Fibroblast of upper back skin (primary cell): ENCODE results near the gene HPS5.
"Not testable (repeated sequence)": the region's sequence is repeated elsewhere in the genome, so short reads cannot be mapped to it uniquely, and the experiment has no call there.

Source experiments
- DNase-seq: peaks from one replicate; pipeline ENCODE4 v3.0.0-alpha.2; 2013

HPS5 gene

DNA sequence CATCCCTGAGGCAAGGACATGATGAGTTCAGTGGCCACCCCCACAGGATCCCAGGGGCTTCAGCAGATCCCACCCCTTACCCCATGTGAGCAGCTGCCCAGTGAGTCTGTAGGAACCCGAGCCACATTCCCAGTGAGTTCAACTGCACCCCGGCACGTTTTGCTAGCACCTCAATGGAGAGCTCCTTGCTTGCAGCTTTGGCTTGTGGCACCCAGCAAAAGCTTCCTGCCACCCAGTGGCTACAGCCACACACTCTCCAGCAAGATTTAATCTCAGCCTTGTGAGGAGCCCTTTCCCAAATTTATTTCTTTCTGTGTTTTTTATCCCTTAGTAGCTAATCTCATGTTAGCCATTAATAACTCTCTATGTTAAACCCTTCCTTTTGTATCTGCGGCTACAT is 51.8 kb downstream of the HPS5 start:
- no peak for DNase-seq

DNA sequence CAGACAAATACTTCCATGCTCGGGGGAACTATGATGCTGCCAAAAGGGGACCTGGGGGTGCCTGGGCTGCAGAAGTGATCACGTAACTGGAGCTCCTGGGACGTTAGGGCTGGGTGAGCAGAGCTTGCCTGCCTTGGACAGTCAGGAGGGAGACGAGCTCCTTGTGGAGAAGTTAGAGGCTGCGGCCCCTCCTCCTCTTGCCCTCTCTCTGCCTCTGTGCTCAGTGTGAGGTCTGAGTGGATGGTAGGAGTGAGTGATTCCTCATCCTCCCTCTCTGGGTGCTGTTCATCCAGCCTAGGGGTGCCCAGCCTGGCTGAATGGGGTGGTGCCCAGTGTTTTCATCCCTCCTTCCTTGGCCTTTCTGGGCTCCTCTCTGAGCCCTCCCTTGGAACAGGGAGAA is 52.7 kb downstream of the HPS5 start:
- DNase-seq: not testable (repeated sequence)

DNA sequence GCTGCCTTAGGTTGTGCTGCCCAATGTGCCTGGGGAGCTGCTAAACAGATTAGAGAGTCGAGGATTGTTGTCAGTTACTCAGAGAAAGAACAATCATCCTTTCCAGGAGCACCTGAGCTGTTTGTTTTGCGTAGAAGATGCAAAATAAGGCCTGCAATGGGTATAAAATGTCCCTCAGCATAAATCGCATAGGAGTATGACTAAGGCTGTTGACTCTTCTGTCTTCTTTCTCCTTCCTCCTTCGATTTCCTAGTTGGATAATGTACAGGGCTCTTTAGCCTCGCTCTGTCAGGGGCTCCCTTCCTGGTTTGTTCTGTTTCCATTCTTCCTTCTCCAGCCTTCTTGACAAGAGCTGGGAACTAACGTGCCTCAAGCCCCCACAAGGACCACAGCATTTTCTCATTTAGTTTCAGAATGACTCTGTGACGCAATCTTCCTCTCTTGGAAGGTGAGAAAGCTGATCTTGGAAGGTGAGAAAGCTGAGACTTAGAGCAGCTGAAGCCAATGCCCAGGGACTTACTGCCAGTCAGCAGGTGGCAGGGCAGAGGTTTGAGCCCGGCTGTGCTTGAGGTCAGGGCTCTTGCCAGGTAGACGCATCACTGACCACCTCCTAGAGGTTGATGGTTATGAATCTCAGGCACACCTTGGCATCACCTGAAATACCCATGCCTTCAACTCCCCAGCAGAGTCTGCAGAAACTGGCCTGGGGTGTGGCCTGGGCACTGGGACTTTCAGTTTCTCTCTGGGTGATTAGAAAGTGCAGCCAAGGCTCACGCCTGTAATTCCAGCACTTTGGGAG is 54.4 kb downstream of the HPS5 start:
- not testable (repeated sequence) for DNase-seq

DNA sequence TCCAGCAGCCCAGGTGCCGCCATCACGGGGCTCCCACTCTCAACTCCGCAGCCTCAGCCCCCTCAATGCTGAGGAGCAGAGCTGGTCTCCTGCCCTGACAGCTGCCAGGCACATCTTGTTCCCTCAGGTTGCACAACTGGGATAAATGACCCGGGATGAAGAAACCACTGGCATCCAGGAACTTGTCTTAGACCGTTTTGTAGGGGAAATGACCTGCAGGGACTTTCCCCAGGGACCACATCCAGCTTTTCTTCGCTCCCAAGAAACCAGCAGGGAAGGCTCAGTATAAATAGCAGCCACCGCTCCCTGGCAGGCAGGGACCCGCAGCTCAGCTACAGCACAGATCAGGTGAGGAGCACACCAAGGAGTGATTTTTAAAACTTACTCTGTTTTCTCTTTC is 56.0 kb downstream of the HPS5 start, which contains the start of gene SAA1:
SAA1 (plus strand) TSS at position 316 of the 400 bp plus-strand sequence. CDS start 624 bp downstream, outside the sequence.
- DNase-seq: no peak

DNA sequence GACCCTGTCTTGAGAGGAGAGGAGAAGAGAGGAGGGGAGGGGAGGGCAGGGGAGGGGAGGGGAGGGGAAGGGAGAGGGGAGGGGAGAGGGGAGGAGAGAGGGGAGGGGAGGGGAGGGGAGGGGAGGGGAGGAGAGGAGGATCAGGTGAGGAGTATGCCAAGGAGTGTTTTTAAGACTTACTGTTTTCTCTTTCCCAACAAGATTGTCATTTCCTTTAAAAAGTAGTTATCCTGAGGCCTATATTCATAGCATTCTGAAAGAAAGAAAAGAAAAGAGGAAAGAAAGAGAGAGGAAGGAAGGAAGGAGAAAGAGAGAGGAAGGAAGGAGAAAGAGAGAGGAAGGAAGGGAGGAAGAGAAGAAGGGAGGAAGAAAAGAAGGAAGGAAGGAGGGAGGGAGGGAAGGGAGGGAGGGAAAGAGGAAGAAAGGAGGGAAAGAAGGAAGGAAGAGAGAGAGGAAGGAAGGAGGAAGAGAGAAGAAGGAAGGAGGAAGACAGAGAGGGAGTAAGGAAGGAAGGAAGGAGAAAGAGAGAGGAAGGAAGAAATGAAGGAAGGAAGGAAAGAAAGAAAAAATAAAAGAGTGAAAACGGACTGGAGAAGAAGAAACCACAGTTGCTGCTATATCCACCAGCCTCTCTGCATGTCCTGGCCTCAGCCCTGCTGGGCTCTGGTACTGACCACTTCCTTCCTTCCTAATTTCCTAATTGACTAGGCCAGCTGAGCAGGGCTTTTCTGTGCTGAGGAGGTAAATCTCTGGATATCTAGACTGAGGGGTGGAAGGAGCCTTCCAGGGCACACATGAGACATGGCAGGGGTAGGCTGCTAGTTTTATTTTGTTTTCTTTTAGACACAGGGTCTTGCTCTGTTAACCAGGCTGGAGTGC is 57.0 kb downstream of the HPS5 start:
- DNase-seq: no peak

DNA sequence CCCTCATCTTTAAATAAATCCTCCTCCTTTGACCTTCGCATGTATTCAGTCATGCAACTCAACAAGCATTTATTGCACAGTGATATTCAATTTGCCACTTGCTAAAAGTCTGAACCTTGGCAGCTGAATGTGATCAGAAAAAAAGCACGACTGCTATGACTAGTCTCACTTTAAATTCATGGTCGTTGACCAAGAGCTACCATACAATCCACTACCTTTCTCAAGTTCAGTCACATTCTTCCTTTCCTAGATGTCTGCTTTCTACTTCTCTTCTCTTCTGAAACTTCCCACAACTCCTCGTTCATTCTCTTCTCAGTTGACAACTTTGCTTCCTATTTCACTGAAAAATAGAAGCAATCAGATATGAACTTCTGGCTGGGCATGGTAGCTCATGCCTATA is 57.9 kb downstream of the HPS5 start:
- DNase-seq: no peak

DNA sequence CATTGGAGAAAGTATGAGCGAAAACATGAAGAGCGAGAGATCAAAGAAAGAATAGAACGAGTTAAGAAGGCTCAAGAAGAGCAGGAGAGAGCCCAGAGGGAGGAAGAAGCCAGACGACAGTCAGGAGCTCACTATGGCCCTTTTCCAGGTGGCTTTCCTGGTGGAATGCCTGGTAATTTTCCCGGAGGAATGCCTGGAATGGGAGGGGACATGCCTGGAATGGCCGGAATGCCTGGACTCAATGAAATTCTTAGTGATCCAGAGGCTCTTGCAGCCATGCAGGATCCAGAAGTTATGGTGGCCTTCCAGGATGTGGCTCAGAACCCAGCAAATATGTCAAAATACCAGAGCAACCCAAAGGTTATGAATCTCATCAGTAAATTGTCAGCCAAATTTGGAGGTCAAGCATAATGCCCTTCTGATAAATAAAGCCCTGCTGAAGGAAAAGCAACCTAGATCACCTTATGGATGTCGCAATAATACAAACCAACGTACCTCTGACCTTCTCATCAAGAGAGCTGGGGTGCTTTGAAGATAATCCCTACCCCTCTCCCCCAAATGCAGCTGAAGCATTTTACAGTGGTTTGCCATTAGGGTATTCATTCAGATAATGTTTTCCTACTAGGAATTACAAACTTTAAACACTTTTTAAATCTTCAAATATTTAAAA is 59.1 kb downstream of the HPS5 start:
- peak; percentile 37 for DNase-seq

DNA sequence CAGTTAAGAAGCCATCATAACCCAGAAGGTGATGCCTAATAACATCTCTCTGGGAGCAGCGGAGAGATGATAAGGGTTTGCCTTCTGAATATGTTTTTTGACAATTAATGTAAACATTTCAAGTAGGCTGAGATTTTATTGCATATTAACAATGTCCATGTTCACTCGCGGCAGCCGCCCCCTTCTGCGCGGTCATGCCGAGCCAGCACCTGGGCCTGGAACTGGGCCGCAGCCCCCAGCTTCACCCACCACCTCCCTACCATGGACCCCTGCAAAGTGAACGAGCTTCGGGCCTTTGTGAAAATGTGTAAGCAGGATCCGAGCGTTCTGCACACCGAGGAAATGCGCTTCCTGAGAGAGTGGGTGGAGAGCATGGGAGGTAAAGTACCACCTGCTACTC is 60.2 kb downstream of the HPS5 start:
- no peak for DNase-seq

DNA sequence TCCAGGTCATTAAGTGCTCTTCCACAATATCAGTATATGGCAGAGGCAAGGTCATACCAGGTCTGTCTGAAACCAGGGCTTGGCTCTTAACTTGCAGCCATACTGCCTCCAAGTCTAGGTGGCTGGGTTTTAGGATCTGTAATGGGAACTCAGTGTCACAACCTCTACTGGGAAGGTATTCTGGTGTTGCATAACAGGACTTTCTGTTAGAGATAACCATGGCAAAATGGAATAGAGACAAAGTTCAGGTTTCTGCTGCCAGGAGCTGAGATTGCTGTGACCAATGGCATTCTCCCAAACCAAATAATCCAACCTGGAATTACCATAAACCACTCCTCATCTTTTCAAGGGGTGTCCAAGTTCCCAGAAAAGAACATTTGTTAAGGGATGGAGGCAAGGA is 62.7 kb downstream of the HPS5 start:
- DNase-seq: no peak

DNA sequence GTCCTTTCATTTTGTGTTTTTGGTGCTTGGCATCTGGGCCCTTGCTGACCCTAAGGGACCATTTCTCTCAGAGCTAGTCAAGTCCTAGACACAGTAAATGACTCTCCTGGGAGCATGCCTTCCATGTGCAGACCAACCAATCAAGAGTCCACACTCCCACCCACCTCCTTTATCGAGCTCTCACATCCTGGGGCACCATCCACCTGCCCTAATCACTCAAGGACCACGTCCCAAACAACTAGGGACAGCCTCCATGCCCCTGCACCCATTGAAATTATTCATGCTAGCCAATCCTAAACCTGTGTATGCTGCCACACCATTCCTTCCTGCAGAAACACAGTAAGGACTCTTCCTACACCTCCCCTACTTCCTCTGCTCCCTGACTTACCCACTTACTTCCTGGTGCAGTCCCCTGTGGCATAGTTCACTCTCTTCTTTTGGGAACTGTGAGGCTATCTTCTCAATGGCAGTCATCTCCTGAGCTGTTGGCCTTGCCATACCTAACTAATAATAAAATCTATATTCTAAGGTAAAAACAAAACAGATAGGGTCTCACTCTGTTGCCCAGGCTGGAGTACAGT is 67.1 kb downstream of the HPS5 start:
- DNase-seq: no peak

DNA sequence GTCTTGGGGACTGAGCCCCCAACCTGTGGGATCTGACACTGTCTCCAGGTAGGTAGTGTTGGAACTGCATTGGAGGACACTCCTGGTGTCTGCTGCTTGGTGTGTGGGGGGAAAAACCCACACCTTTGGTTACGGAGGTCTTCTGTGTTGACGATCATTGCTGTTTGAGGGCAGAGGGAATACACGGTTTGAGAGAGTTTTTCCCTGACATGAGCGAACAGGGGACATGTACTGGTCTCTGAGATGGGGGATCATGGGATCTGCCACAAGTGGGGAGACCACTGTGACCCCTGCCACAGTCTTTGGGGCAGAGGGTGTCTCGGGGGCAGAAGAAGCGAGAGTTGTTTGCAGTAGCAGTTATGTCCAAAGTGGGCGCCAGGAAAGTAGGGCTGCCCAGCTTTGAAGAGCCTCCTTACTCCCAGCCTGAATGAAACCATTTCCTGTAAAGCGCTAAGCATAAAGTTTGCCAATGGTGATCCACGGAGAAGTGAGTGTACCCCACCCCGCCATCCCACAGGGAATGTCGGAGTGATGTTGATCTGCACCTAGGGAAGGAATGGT is 68.1 kb downstream of the HPS5 start:
- no peak for DNase-seq

DNA sequence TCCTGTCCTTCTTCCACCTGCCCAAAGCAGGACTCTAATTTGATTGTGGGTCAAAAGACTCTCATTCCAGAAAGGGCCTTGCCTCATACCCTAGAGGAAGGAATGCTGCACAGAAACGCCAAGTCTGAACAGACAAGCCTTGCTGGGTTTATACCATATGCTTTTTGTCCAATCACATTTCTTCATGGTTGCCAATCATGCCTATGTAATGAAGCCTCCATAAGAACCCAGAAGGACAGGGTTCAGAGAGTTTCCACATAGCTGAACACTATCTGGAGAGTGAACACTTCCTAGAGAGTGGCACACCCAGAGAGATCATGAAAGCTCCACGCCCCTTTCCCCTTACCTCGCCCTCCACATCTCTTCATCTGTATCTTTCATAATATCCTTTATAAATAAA is 68.7 kb downstream of the HPS5 start:
- DNase-seq: no peak

DNA sequence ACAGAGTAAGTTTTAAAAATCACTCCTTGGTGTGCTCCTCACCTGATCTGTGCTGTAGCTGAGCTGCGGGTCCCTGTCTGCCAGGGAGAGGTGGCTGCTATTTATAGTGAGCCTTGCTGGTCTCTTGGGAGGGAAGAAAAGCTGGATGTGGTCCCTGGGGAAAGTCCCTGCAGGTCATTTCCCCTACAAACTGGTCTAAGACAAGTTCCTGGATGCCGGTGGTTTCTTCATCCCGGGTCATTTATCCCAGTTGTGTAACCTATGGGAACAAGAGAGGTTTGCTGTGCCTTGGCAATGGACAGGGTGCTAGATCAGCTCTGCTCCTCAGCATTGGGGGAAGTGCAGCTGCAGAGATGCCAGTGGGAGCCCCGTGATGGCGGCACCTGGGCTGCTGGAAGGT is 73.4 kb downstream of the HPS5 start, which contains the start of gene SAA2:
SAA2 (minus strand) TSS at position 108 of the 400 bp plus-strand sequence. CDS start 657 bp downstream, outside the sequence.
- no peak for DNase-seq

DNA sequence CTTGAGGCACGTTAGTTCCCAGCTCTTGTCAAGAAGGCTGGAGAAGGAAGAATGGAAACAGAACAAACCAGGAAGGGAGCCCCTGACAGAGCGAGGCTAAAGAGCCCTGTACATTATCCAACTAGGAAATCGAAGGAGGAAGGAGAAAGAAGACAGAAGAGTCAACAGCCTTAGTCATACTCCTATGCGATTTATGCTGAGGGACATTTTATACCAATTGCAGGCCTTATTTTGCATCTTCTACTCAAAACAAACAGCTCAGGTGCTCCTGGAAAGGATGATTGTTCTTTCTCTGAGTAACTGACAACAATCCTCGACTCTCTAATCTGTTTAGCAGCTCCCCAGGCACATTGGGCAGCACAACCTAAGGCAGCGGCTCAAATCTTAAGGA is 74.8 kb downstream of the HPS5 start:
- DNase-seq: not testable (repeated sequence)

DNA sequence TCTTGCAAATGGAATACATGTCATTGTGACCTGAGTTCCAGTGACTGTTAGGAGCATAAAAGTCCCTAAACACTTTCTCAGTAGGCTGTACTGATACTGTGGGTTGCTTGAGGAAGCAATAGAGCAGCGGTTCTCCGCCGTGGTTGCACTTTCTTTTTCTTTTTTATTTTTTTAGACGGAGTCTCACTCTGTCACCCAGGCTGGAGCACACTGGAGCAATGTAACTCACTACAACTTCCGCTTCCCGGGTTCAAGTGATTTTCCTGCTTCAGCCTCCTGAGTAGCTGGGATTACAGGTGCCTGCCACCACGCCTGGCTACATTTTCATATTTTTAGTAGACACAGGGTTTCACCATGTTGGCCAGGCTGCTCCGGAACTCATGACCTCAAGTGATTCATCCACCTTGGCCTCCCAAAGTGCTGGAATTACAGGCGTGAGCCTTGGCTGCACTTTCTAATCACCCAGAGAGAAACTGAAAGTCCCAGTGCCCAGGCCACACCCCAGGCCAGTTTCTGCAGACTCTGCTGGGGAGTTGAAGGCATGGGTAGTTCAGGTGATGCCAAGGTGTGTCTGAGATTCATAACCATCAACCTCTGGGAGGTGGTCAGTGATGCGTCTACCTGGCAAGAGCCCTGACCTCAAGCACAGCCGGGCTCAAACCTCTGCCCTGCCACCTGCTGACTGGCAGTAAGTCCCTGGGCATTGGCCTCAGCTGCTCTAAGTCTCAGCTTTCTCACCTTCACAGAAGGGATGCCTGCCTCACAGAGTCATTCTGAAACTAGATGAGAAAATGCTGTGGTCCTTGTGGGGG is 75.4 kb downstream of the HPS5 start:
- not testable (repeated sequence) for DNase-seq

DNA sequence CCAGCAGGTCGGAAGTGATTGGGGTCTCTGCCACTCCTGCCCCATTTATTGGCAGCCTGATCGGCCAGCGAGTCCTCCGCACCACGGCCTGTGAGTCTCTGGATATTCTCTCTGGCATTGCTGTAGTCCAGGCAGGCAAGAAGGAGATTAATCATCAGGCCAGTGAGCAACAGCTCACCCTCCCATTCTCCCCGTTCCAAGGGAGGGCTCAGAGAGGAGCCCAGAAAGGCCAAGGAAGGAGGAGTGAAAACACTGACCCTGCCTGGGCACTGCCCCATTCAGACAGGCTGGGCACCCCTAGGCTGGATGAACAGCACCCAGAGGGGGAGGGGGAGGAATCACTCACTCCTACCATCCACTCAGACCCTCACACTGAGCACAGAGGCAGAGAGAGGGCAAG is 76.5 kb downstream of the HPS5 start:
- DNase-seq: no peak

DNA sequence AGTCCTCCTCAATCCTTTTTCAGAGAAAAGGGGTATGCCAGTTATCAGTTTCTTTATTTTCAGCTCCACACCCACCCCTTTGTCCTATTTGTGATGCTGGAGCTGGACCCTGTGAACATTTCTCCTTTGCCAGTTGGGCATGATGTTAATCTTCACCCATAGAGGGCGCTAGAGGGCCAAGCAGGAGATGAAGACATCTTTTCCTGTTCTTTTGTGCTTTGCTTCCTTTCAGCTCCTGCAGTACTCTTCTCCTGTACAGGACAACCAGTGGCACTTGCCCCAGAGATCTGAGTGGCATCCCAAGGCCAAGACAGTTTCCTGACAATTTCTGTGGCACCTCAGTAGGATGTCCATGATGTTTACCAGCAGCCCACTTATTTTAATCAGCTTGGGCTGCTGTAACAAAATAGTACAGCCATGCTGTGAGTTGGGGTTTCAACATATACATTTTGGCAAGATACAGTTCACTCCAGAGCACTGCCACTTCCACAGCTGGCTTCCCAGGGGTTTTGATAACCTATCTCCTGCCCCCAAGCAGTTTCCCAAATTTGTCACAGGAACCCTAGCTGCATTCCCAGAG is 78.1 kb downstream of the HPS5 start:
- peak; percentile 68 for DNase-seq

DNA sequence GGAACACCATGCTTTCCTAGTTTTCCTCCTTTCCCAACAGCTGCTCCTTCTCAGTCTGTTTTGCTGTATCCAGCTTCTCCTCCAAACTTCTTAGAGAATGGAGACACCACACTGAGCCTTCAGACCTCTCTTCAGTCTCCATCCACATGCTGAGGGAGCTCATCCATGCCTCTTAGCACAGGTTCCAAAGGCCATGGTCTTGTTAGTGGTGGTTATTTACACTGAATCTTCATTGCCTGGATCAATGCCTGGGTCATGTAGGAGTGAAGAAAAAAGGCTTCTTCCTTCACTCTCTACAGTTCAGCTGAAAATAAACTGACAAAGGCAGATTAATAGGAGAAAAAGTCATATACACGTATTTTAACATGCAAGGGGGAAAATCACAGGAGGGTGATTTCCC is 82.3 kb downstream of the HPS5 start:
- DNase-seq: no peak

DNA sequence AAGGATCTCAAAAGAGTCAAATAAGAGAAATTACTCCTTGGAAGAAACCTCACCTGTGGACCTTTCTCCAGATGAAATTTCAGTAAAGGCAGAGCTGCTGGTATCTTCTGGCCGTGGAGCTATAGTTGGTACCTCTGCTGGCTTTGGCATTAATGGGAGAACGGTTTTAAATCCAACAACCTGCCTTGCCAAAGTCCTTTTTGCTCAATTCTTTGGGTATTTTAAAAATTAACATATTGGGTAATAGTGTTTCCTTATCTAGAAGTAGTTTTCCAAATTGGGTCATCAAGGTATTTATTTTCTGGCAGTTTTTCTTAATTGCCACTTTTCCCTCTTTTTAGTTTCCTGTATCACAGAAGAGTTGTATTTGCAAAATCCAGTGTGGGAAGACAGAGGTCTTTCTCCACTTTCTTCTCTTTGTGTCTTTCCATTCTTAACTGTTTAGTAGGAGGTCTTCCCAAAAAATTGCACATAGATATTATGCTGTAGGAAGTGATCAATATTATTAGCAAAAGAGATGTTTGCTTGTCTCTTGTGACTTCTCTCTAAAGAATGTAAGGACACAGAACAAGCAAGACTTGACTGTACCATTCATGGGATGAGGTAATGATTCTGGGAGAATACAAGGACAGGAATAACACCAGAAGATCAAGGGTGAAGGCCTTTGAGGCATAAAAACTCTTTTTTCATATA is 85.1 kb downstream of the HPS5 start, which contains the start of gene SAA4:
SAA4 (minus strand) TSS at position 139 of the 693 bp plus-strand sequence. CDS start 876 bp downstream, outside the sequence.
- no peak for DNase-seq
